ENCODE measurements around the gene SERPINE1.
A peak's percentile ranks its signal among the peaks of the same experiment; 100 is the strongest.

GRCh38 chr7:101099969-101100781 is 26.7 kb upstream of the SERPINE1 start:
- TF ChIP-seq ZNF549 (CRISPR knock-in tag; IDR thresholded peaks at IDR 0.05) (no peak), PBX2 (CRISPR knock-in tag; IDR thresholded peaks at IDR 0.05) (no peak), TIGD3 (CRISPR knock-in tag; IDR thresholded peaks at IDR 0.05; ENCODE audit: borderline replicate concordance) (no peak), POLR2A (IDR thresholded peaks at IDR 0.05; ENCODE audit: insufficient read depth in 1 of 2, low read depth in 2 of 2, low read length in 2 of 2) (peak in 1 of 2 experiments; percentile 34; a peak in 1 of 4 replicates), ESRRA (CRISPR knock-in tag; IDR thresholded peaks at IDR 0.05; ENCODE audit: low read depth) (peak; percentile 31; the same call in 1 of the 2 replicates), CTCF (CRISPR knock-in tag; IDR thresholded peaks at IDR 0.05) (no peak; the same call in 1 of the 2 replicates), MXI1 (IDR thresholded peaks at IDR 0.05; ENCODE audit: borderline replicate concordance, low read depth, low read length) (peak; percentile 93; the same call in 2 of the 3 replicates)
- TF ChIP-seq, protein P1, sequence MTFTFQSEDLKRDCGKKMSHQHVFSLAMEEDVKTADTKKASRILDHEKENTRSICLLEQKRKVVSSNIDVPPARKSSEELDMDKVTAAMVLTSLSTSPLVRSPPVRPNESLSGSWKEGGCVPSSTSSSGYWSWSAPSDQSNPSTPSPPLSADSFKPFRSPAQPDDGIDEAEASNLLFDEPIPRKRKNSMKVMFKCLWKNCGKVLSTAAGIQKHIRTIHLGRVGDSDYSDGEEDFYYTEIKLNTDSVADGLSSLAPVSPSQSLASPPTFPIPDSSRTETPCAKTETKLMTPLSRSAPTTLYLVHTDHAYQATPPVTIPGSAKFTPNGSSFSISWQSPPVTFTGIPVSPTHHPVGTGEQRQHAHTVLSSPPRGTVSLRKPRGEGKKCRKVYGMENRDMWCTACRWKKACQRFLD (CRISPR knock-in tag; IDR thresholded peaks at IDR 0.05; ENCODE audit: borderline replicate concordance), result no peak

Measured in HepG2 (cell line).